Measurements from ENCODE around the gene HEATR1. TPM values are rescaled to one million over a fixed set of nuclear protein-coding genes. Genes with fewer than 3 reads are reported as not detected.

HEATR1 gene
- total RNA-seq, 6 experiments from 2014 or later = 34.5 to 43.6 (median 39.2) TPM

- no peak overlapping the region for H3K27ac Mint-ChIP-seq
- peaks cover 22% of the 10 kb centered on the region for H3K4me1 Mint-ChIP-seq (ENCODE audit: low read depth)
- no peak for DNase-seq
- no peak overlapping the region for H3K4me3 Mint-ChIP-seq
- no peaks in the 10 kb centered on the region for H3K9me3 Mint-ChIP-seq
- H3K27me3 Mint-ChIP-seq (ENCODE audit: insufficient read depth) = no peaks in the 10 kb centered on the region
- H3K36me3 Mint-ChIP-seq (ENCODE audit: low read depth) = no peaks in the 10 kb centered on the region; the same call in 1 of the 2 replicates
- no peak for TF ChIP-seq CTCF (IDR thresholded peaks at IDR 0.05)
Observed at GRCh38 chr1:236530286-236530685, 74.0 kb downstream of the HEATR1 start.

- H3K36me3 Mint-ChIP-seq (ENCODE audit: low read depth) = no peaks in the 10 kb centered on the region; the same call in 1 of the 2 replicates
- TF ChIP-seq CTCF (IDR thresholded peaks at IDR 0.05) = no peak
- DNase-seq = no peak
- H3K9me3 Mint-ChIP-seq = no peaks in the 10 kb centered on the region
- peaks cover 20% of the 10 kb centered on the region for H3K4me1 Mint-ChIP-seq (ENCODE audit: low read depth)
- H3K27ac Mint-ChIP-seq = no peak overlapping the region
- H3K27me3 Mint-ChIP-seq (ENCODE audit: insufficient read depth) = peaks cover 5% of the 10 kb centered on the region
- H3K4me3 Mint-ChIP-seq = no peak overlapping the region
Observed at GRCh38 chr1:236526079-236526478, 78.2 kb downstream of the HEATR1 start.

GRCh38 chr1:236524895-236525184, 79.5 kb downstream of the HEATR1 start:
- DNase-seq = no peak
- H3K9me3 Mint-ChIP-seq = no peaks in the 10 kb centered on the region
- H3K4me3 Mint-ChIP-seq = peak overlapping the region; percentile 99
- H3K27me3 Mint-ChIP-seq (ENCODE audit: insufficient read depth) = peaks cover 5% of the 10 kb centered on the region
- TF ChIP-seq CTCF (IDR thresholded peaks at IDR 0.05) = no peak
- no peaks in the 10 kb centered on the region; the same call in 1 of the 2 replicates for H3K36me3 Mint-ChIP-seq (ENCODE audit: low read depth)
- peaks cover 20% of the 10 kb centered on the region for H3K4me1 Mint-ChIP-seq (ENCODE audit: low read depth)
- H3K27ac Mint-ChIP-seq = peak overlapping the region; percentile 93

- peak; percentile 72 for DNase-seq
- Mint-ChIP-seq H3K27ac (peak overlapping the region; percentile 93), H3K36me3 (ENCODE audit: low read depth) (no peaks in the 10 kb centered on the region; the same call in 1 of the 2 replicates), H3K4me1 (ENCODE audit: low read depth) (peaks cover 20% of the 10 kb centered on the region), H3K4me3 (peak overlapping the region; percentile 99), H3K9me3 (no peaks in the 10 kb centered on the region), H3K27me3 (ENCODE audit: insufficient read depth) (peaks cover 5% of the 10 kb centered on the region)
- TF ChIP-seq CTCF (IDR thresholded peaks at IDR 0.05) = no peak
Observed at GRCh38 chr1:236524142-236524894, 80.0 kb downstream of the HEATR1 start.

GRCh38 chr1:236523704-236524141, 80.6 kb downstream of the HEATR1 start, which contains the start of gene LGALS8:
LGALS8 (plus strand) TSS chr1:236523982; CDS start chr1:236526071, 2,089 bp downstream.
- TF ChIP-seq CTCF (IDR thresholded peaks at IDR 0.05) = no peak
- no peaks in the 10 kb centered on the region; the same call in 1 of the 2 replicates for H3K36me3 Mint-ChIP-seq (ENCODE audit: low read depth)
- peak within 1 kb of the TSS; percentile 93 for H3K27ac Mint-ChIP-seq
- peak within 1 kb of the TSS; percentile 99 for H3K4me3 Mint-ChIP-seq
- H3K27me3 Mint-ChIP-seq (ENCODE audit: insufficient read depth) = peaks cover 5% of the 10 kb centered on the region
- DNase-seq = peak; percentile 82
- H3K4me1 Mint-ChIP-seq (ENCODE audit: low read depth) = peaks cover 20% of the 10 kb centered on the region
- no peaks in the 10 kb centered on the region for H3K9me3 Mint-ChIP-seq
